Mononuclear cell (primary cell): ENCODE measurements around the gene IQSEC2. TPM values are rescaled to one million over a fixed set of nuclear protein-coding genes. Genes with fewer than 3 reads are reported as not detected.

Experiments used
- H3K27me3 ChIP-seq: 2 replicates; pipeline ENCODE4 v1.6.0; 2011; ENCODE audit warnings: low read length, control low read depth; ENCODE audit not compliant: insufficient read depth
- H3K4me1 ChIP-seq: 2 replicates; pipeline ENCODE4 v1.5.1; 2011; ENCODE audit warnings: mild to moderate bottlenecking, low read length, control low read depth; ENCODE audit not compliant: insufficient read depth
- H3K4me3 ChIP-seq: 2 replicates; pipeline ENCODE4 v1.5.1; 2011; ENCODE audit warnings: mild to moderate bottlenecking, low read length, moderate library complexity
- H3K9me3 ChIP-seq: 2 replicates; pipeline ENCODE4 v1.5.1; 2011; ENCODE audit warnings: low read depth, mild to moderate bottlenecking, control low read depth, low read length
- total RNA-seq: library from RNA; depleted of rRNA; stranded (reverse); fragments of >200 nt; gene quantifications from one replicate; pipeline ENCODE4 v1.2.3, GENCODE V29; 2012

Gene IQSEC2
- total RNA-seq, 1 donor = 4.4 TPM

DNA sequence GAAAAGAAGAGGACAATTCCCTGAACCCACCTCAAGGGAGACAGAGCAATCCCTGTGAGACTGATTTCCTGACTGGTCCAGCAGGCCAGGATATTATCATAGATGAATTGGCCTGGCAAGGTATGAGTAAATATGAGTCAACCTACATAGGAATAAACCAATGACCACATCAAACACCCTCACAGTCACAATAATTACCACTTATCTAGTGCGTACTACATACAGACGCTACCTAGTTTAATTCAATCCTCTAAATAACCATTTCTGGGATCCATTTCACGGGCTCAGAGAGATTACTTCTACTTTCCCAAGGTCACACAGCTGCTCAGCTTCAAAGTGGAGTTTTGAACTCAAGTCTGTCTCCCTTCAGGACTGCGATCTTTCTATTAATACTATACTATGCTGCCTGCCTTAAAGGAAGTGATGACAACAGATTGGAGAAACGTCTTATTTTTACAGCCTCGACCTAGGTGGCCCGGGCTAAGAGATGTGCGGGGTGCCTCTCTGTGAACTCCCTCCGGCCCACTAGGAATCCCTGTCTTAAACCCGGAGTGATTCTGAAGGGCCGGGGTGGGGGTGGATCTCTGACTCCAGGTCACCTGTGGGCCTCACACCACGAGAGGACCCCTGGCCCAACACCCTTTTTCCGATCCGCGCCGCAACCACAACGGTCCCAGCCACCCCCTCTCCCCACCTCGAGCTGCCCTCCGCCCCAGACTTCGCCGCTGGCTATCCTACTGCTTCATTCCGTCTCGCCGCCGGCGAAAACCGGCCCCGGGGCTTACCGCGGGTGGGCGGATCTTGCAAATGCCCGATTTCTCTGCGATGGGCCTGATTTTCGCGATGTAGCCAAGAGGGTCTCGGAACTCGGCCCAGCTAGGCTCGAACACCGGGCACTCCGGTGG is 57.2 kb downstream of the IQSEC2 start:
- H3K4me1 ChIP-seq = peaks cover 36% of the 10 kb centered on the region
- H3K4me3 ChIP-seq = peak overlapping the region; percentile 85
- no peaks in the 10 kb centered on the region for H3K9me3 ChIP-seq
- H3K27me3 ChIP-seq = no peaks in the 10 kb centered on the region

DNA sequence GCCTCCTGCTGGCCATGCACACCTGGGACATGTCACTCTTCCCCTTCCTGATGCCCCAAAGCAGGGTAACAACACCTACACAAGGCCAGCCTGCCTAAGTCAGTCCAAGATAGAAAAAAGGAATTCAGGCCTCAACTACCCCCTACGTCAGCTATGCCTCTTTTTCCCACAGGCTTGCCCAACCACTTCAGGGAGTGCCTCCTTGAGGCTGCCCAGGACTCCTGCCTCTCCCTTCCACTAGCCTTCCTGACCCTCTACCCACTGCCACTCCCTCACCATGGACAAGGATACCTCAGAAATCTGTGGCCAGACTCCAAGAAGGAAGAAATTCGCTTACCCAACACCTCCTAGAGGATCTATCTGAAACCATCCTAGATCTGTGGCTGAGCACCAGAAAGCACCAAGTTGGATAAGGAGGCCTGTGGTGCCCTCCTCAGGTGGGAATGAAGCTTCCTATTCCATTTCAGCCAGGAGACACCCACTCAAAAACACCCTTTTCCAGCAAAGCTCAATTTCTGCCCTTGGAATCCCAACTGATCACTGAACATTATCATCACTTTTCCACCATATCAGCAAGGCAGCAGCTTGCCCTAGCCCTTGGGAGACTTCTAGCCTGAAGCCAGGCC is 58.2 kb downstream of the IQSEC2 start:
- Histone ChIP-seq H3K27me3 (no peaks in the 10 kb centered on the region), H3K4me3 (peak overlapping the region; percentile 85), H3K4me1 (peaks cover 36% of the 10 kb centered on the region), H3K9me3 (no peaks in the 10 kb centered on the region)

Other genes with a start within 250 kb of the IQSEC2 start
- under 0.01 TPM for gene GPR173, start 232.8 kb downstream of the IQSEC2 start, total RNA-seq
- gene TSPYL2, start 199.2 kb downstream of the IQSEC2 start, total RNA-seq = 93.8 TPM
- gene KANTR, start 187.4 kb downstream of the IQSEC2 start, total RNA-seq = 6.3 TPM
- 323 TPM for gene KDM5C, start 56.4 kb downstream of the IQSEC2 start, total RNA-seq
- 27.6 TPM for gene SMC1A, start 141.1 kb upstream of the IQSEC2 start, total RNA-seq
- 1.0 TPM for gene RIBC1, start 141.3 kb upstream of the IQSEC2 start, total RNA-seq
- gene HSD17B10, start 152.8 kb upstream of the IQSEC2 start, total RNA-seq = 29.0 TPM